Activated CD8-positive, alpha-beta memory T cell treated with anti-CD3 and anti-CD28 coated beads, Interleukin-2, amount 50 U/mL, for 1 hour (primary cell): ENCODE measurements around the gene TRIM69.
"Not testable (repeated sequence)": the region's sequence is repeated elsewhere in the genome, so short reads cannot be mapped to it uniquely, and the experiment has no call there.

Source experiments
- DNase-seq: peaks from one replicate; pipeline ENCODE4 v3.0.0-alpha.2; 2020; ENCODE audit errors: extremely low read depth

TRIM69 gene

GRCh38 chr15:44715797-44716334 lies 20.5 kb upstream of the TRIM69 start:
- no peak for DNase-seq

GRCh38 chr15:44716983-44717602 lies 19.2 kb upstream of the TRIM69 start:
- no peak for DNase-seq

- no peak for DNase-seq
These were observed 18.0 kb upstream of the TRIM69 start for GRCh38 chr15:44718180-44718926.

- no peak for DNase-seq
These were observed 17.4 kb upstream of the TRIM69 start for GRCh38 chr15:44718927-44719292.

- no peak for DNase-seq
These were observed 16.9 kb upstream of the TRIM69 start for GRCh38 chr15:44719293-44719999.

- not testable (repeated sequence) for DNase-seq
These were observed 16.3 kb upstream of the TRIM69 start for GRCh38 chr15:44720000-44720435.

GRCh38 chr15:44720460-44721176 lies 15.7 kb upstream of the TRIM69 start:
- no peak for DNase-seq

- no peak for DNase-seq
These were observed 14.3 kb upstream of the TRIM69 start for GRCh38 chr15:44722011-44722410.

- DNase-seq = no peak
These were observed 10.2 kb upstream of the TRIM69 start for GRCh38 chr15:44726136-44726535.

- peak; percentile 71 for DNase-seq
These were observed 9.5 kb upstream of the TRIM69 start for GRCh38 chr15:44726568-44727484.

GRCh38 chr15:44727485-44728231 lies 8.7 kb upstream of the TRIM69 start:
- DNase-seq = no peak

- not testable (repeated sequence) for DNase-seq
These were observed 8.1 kb upstream of the TRIM69 start for GRCh38 chr15:44728232-44728575.

GRCh38 chr15:44728576-44729407 lies 7.5 kb upstream of the TRIM69 start:
- DNase-seq = peak; percentile 89

- no peak for DNase-seq
These were observed 6.8 kb upstream of the TRIM69 start for GRCh38 chr15:44729408-44730127.

- DNase-seq = no peak
These were observed 1.4 kb upstream of the TRIM69 start for GRCh38 chr15:44734839-44735481.

GRCh38 chr15:44735482-44736180 lies 697 bp upstream of the TRIM69 start:
- DNase-seq = no peak

- no peak for DNase-seq
These were observed 2.1 kb downstream of the TRIM69 start for GRCh38 chr15:44738340-44738984.
